ENCODE measurements around the gene CDC6. TPM values are rescaled to one million over a fixed set of nuclear protein-coding genes. Genes with fewer than 3 reads are reported as not detected.
"Not testable (repeated sequence)": the region's sequence is repeated elsewhere in the genome, so short reads cannot be mapped to it uniquely, and the experiment has no call there.

CDC6 gene
- total RNA-seq, 6 donors from 2014 or later = 1.1 to 5.1 (median 2.3) TPM

- ATAC-seq (ENCODE audit: low FRiP score in 2 of 2) = no peak
- 65 to 74% methylated on average over 4 of the region's 4 CpGs for WGBS, 2 donors
- Histone ChIP-seq H3K4me3 (no peak overlapping the region), H3K27me3 (no peaks in the 10 kb centered on the region), H3K9me3 (no peaks in the 10 kb centered on the region), H3K27ac (no peak overlapping the region), H3K36me3 (no peaks in the 10 kb centered on the region), H3K4me1 (peaks cover 16 to 26% (median 21%) of the 10 kb centered on the region in 4 donors)
- no peak for TF ChIP-seq EP300 (IDR thresholded peaks at IDR 0.05)
- TF ChIP-seq, protein P1, sequence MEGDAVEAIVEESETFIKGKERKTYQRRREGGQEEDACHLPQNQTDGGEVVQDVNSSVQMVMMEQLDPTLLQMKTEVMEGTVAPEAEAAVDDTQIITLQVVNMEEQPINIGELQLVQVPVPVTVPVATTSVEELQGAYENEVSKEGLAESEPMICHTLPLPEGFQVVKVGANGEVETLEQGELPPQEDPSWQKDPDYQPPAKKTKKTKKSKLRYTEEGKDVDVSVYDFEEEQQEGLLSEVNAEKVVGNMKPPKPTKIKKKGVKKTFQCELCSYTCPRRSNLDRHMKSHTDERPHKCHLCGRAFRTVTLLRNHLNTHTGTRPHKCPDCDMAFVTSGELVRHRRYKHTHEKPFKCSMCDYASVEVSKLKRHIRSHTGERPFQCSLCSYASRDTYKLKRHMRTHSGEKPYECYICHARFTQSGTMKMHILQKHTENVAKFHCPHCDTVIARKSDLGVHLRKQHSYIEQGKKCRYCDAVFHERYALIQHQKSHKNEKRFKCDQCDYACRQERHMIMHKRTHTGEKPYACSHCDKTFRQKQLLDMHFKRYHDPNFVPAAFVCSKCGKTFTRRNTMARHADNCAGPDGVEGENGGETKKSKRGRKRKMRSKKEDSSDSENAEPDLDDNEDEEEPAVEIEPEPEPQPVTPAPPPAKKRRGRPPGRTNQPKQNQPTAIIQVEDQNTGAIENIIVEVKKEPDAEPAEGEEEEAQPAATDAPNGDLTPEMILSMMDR (IDR thresholded peaks at IDR 0.05) = peak in 3 of 6 experiments; percentile 10 to 20 (median 13)
- TF ChIP-seq POLR2AphosphoS5 (IDR thresholded peaks at IDR 0.05) = no peak
- no peak for DNase-seq
Measured at GRCh38 chr17:40301315-40301714, 13.6 kb downstream of the CDC6 start.

GRCh38 chr17:40303009-40303657 lies 15.5 kb downstream of the CDC6 start:
- TF ChIP-seq, protein P1 (IDR thresholded peaks at IDR 0.05) = peak; percentile 59 to 88 (median 81)
- TF ChIP-seq POLR2A (IDR thresholded peaks at IDR 0.05) = no peak
- TF ChIP-seq POLR2AphosphoS5 (IDR thresholded peaks at IDR 0.05) = no peak
- H3K36me3 ChIP-seq = no peaks in the 10 kb centered on the region
- ATAC-seq (ENCODE audit: low FRiP score in 2 of 2) (peak; percentile 77 to 83), DNase-seq (no peak)
- no peak overlapping the region for H3K4me3 ChIP-seq
- peaks cover 34 to 44% (median 36%) of the 10 kb centered on the region in 4 donors for H3K4me1 ChIP-seq
- no peaks in the 10 kb centered on the region for H3K9me3 ChIP-seq
- H3K27me3 ChIP-seq = no peaks in the 10 kb centered on the region
- H3K27ac ChIP-seq = peak overlapping the region in 3 of 4 donors; percentile 26 to 55 (median 26)
- WGBS, 2 donors = 33 to 39% methylated on average over 4 of the region's 4 CpGs

DNA sequence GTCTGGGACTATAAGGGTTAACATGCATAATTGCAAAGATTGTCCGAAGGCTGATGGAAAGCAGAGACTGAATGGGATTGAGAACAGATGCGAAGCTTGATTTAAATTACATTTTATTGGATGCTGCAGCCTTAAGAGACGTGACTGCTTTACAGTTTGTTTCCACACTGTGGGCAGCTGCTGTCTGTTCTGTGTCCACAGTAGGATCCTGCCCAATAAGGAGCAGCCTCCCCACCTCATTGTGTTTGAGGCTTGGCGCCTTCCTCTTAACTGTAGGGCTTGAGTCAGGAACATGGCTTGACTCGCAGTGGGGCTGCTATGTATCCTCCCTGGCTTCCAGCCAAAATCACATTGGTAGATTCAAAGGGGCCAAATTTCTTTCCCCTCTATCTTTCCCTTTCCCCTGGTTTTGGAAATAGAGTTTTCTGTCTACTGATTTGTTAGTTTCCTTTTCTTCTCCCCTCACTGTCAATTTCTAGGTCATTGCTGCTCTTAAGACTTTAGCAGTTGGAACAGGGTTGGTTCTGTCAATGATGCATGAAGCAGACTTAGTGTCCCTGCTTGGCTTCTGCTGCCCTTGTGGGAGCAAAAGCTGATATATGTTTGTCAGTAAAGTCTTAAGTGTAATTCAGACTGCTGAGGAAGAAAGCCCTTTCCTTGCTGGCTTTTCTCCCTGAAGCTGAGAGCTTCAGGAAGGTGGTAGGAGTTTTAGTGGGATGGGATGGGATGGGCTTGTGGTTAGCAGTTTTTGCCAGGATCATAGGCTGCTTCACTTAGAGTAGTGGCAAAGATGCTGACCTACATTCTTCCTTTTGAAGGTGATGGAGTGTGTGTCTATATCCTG lies 16.3 kb downstream of the CDC6 start:
- ATAC-seq (ENCODE audit: low FRiP score in 2 of 2) (peak; percentile 42 to 71), DNase-seq (no peak)
- Histone ChIP-seq H3K27me3 (no peaks in the 10 kb centered on the region), H3K36me3 (no peaks in the 10 kb centered on the region), H3K9me3 (no peaks in the 10 kb centered on the region), H3K4me3 (no peak overlapping the region), H3K27ac (peak overlapping the region in 3 of 4 donors; percentile 26 to 55 (median 26)), H3K4me1 (peaks cover 38 to 52% (median 44%) of the 10 kb centered on the region in 4 donors)
- TF ChIP-seq POLR2AphosphoS5 (IDR thresholded peaks at IDR 0.05) = no peak
- no peak for TF ChIP-seq EP300 (IDR thresholded peaks at IDR 0.05)
- TF ChIP-seq, protein P1 (IDR thresholded peaks at IDR 0.05) = no peak
- no peak for TF ChIP-seq POLR2A (IDR thresholded peaks at IDR 0.05)
- WGBS, 2 donors = 32 to 40% methylated on average over 4 to 5 of the region's 5 CpGs

- not testable (repeated sequence) for DNase-seq, H3K9me3 ChIP-seq, H3K4me3 ChIP-seq, H3K36me3 ChIP-seq, H3K27me3 ChIP-seq
- H3K4me1 ChIP-seq = peaks cover 44 to 58% (median 50%) of the 10 kb centered on the region in 4 donors
- peak overlapping the region in 2 of 4 donors; percentile 26 to 55 for H3K27ac ChIP-seq
- 53 to 68% methylated on average over 3 to 5 of the region's 5 CpGs for WGBS, 2 donors
- peak in 1 of 2 donors; percentile 74 for ATAC-seq (ENCODE audit: low FRiP score in 2 of 2)
Measured at GRCh38 chr17:40304552-40304863, 16.8 kb downstream of the CDC6 start.

DNA sequence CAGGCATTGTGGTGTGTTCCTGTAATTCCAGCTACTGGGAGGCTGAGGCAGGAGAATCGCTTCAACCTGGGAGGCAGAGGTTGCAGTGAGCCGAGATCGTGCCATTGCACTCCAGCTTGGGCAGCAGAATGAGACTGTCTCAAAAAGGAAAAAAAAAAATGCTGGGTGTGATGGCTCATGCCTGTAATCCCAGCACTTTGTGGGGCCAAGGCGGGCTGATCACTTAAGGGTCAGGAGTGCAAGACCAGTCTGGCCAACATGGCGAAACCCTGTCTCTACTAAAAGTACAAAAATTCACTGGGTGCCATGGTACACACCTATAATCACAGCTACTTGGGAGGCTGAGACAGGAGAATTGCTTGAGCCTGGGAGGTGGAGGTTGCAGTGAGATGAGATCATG lies 17.2 kb downstream of the CDC6 start:
- H3K9me3 ChIP-seq; H3K36me3 ChIP-seq; H3K4me3 ChIP-seq; ATAC-seq (ENCODE audit: low FRiP score in 2 of 2); DNase-seq; H3K27me3 ChIP-seq: not testable (repeated sequence)
- peaks cover 47 to 62% (median 54%) of the 10 kb centered on the region in 4 donors for H3K4me1 ChIP-seq
- peak overlapping the region in 1 of 4 donors; percentile 32 for H3K27ac ChIP-seq
- WGBS, 2 donors = 78 to 91% methylated on average over 5 of the region's 5 CpGs
